SU-DHL-6 (cell line): ENCODE results near the gene PADI3.
"Not testable (repeated sequence)": the region's sequence is repeated elsewhere in the genome, so short reads cannot be mapped to it uniquely, and the experiment has no call there.

Source experiments
- H2AFZ ChIP-seq: fragments of 200-600 bp; sonication (generic); 2 replicates; pipeline ENCODE4 v1.6.1; 2014; ENCODE audit warnings: low read depth, mild to moderate bottlenecking, moderate library complexity, mixed read lengths, antibody characterized with exemption, low read length; ENCODE audit not compliant: severe bottlenecking
- H3F3A ChIP-seq: fragments of 200-600 bp; shearing (Covaris generic); 2 replicates; pipeline ENCODE4 v1.6.0; 2016; ENCODE audit warnings: antibody characterized with exemption, mild to moderate bottlenecking; ENCODE audit not compliant: insufficient read depth
- H3K27ac ChIP-seq: fragments of 200-600 bp; sonication (generic); 2 replicates; pipeline ENCODE4 v1.5.1; 2016; ENCODE audit warnings: low read depth, mild to moderate bottlenecking, low read length, moderate library complexity, mixed read lengths
- H3K27me3 ChIP-seq: fragments of 200-600 bp; sonication (generic), shearing (Covaris generic); 2 replicates; pipeline ENCODE4 v1.6.0; 2014; ENCODE audit warnings: mild to moderate bottlenecking, low read length
- H3K36me3 ChIP-seq: fragments of 200-600 bp; sonication (generic); 2 replicates; pipeline ENCODE4 v1.6.1; 2014; ENCODE audit warnings: mild to moderate bottlenecking, low read length, mixed read lengths
- H3K4me2 ChIP-seq: fragments of 300-600, 200-600 bp; shearing (Covaris generic), sonication (generic); 2 replicates; pipeline ENCODE4 v1.6.0; 2014; ENCODE audit warnings: low read length, low read depth, mild to moderate bottlenecking; ENCODE audit not compliant: poor library complexity, severe bottlenecking
- H3K4me3 ChIP-seq: fragments of 200-600 bp; sonication (generic); 2 replicates; pipeline ENCODE4 v1.5.1; 2014; ENCODE audit warnings: antibody characterized with exemption, low read length, mild to moderate bottlenecking, mixed read lengths; ENCODE audit not compliant: insufficient read depth, poor library complexity, severe bottlenecking
- H3K79me2 ChIP-seq: fragments of 200-600 bp; sonication (generic); 2 replicates; pipeline ENCODE4 v1.6.1; 2014; ENCODE audit warnings: mild to moderate bottlenecking, low read length, moderate library complexity; ENCODE audit not compliant: insufficient read depth
- H3K9ac ChIP-seq: fragments of 200-600 bp; sonication (generic); 2 replicates; pipeline ENCODE4 v1.7.0; 2014; ENCODE audit warnings: mild to moderate bottlenecking, low read length
- H3K9me2 ChIP-seq: fragments of 200-600 bp; sonication (generic); replicated peaks from 2 replicates; pipeline ENCODE4 v1.6.1; 2014; ENCODE audit warnings: low read length; ENCODE audit not compliant: insufficient read depth
- H3K9me3 ChIP-seq: fragments of 200-600 bp; sonication (generic); 2 replicates; pipeline ENCODE4 v1.6.1; 2014; ENCODE audit warnings: low read length, mixed read lengths; ENCODE audit not compliant: insufficient read depth
- H4K20me1 ChIP-seq: fragments of 200-600 bp; sonication (generic); 2 replicates; pipeline ENCODE4 v1.6.1; 2014; ENCODE audit warnings: low read depth, mild to moderate bottlenecking, antibody characterized with exemption, low read length, moderate library complexity, mixed read lengths
- CTCF ChIP-seq: fragments of 200-600 bp; sonication (generic); IDR thresholded peaks from one replicate; pipeline ENCODE4 v1.5.1; 2017; ENCODE audit warnings: antibody characterized with exemption, mild to moderate bottlenecking, low read length, moderate library complexity; ENCODE audit not compliant: insufficient read depth, poor library complexity, severe bottlenecking
- EZH2phosphoT487 ChIP-seq: fragments of 200-600 bp; sonication (generic), shearing (Covaris generic); conservative IDR thresholded peaks from 2 replicates; pipeline ENCODE4 v1.6.1; 2018; ENCODE audit warnings: mild to moderate bottlenecking, antibody characterized with exemption, low read length, moderate library complexity, mixed read lengths

The PADI3 gene

DNA sequence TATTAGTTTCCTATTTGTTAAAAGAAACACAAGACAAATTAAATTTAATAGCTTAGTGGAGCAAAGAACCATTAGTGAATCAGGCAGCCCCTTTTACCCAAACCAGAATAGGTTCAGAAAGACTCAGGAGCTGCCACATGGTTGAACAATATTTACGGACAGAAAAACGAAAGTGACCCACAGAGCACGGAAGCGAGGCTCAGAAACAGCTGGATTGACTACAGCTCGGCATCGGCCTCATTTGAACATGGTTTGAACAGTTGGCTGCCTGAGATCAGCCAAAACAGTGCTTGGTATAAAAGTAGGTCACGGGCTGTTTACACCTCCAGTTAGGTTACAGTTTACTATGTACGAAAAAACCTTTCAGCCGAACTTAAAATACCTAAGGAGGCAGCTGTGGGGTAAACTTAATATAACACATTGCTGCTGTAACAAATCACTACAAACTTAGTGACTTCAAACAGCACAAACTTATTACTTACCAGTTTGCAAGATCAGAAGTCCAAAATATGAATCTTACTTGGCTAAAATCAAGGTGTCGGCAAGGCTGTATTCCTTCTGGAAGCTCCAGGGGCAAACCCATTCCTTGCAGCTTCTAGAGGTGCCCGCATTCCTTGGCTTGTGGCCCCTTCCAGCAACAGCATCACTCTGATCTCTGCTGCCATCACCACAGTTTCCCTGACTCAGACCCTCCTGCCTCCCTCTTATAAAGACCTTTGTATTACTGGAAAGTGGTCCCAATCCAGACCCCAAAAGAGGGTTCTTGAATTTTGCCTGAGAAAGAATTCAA lies 70.9 kb downstream of the PADI3 start:
- Histone ChIP-seq H3K4me2 (no peak overlapping the region), H3K9me3 (no peaks in the 10 kb centered on the region), H2AFZ (no peak overlapping the region), H4K20me1 (no peaks in the 10 kb centered on the region), H3F3A (no peaks in the 10 kb centered on the region), H3K79me2 (no peaks in the 10 kb centered on the region), H3K9me2 (no peaks in the 10 kb centered on the region), H3K36me3 (no peaks in the 10 kb centered on the region), H3K27me3 (no peaks in the 10 kb centered on the region), H3K4me3 (no peak overlapping the region), H3K27ac (no peak overlapping the region), H3K9ac (no peak overlapping the region)
- TF ChIP-seq CTCF (no peak), EZH2phosphoT487 (no peak)

DNA sequence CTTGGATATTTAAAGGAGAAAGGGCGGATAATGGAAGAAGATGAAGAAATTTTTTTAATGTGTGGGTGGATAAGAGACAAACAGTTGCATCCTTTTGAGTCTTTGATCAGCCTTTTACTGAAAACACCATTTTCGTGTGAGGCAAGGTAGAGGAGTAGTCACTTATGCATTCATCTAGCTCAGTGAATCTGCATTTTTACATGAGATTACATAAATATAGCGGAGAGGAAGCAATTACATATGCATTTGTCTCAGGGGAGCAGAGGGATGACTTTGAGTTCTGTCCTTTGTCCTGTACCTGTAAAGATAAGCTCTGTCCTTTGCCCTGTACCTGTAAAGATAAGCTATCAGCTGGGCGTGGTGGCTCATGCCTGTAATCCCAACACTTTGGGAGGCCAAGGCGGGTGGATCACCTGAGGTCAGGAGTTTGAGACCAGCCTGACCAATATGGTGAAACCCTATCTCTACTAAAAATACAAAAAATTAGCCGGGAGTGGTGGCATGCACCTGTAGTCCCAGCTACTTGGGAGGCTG lies 73.0 kb downstream of the PADI3 start:
- H4K20me1 ChIP-seq, H3K9ac ChIP-seq, H3K27ac ChIP-seq, H3K79me2 ChIP-seq, H3K36me3 ChIP-seq, H3K4me3 ChIP-seq, H3K9me3 ChIP-seq, H3K4me2 ChIP-seq, H2AFZ ChIP-seq, H3K9me2 ChIP-seq, H3K27me3 ChIP-seq, H3F3A ChIP-seq: not testable (repeated sequence)

GRCh38 chr1:17328855-17329254 lies 80.0 kb downstream of the PADI3 start:
- Histone ChIP-seq H3K9me3 (no peaks in the 10 kb centered on the region), H3K27me3 (no peaks in the 10 kb centered on the region), H3K4me2 (no peak overlapping the region), H3K9ac (no peak overlapping the region), H3F3A (no peaks in the 10 kb centered on the region), H2AFZ (no peak overlapping the region), H3K9me2 (no peaks in the 10 kb centered on the region), H4K20me1 (no peaks in the 10 kb centered on the region), H3K27ac (no peak overlapping the region), H3K36me3 (no peaks in the 10 kb centered on the region), H3K79me2 (no peaks in the 10 kb centered on the region), H3K4me3 (no peak overlapping the region)
- TF ChIP-seq CTCF: no peak
- no peak for TF ChIP-seq EZH2phosphoT487

GRCh38 chr1:17329610-17330009 lies 80.7 kb downstream of the PADI3 start:
- Histone ChIP-seq H3K4me3 (no peak overlapping the region), H3K36me3 (no peaks in the 10 kb centered on the region), H3K4me2 (no peak overlapping the region), H3K9me2 (no peaks in the 10 kb centered on the region), H4K20me1 (no peaks in the 10 kb centered on the region), H3K27me3 (no peaks in the 10 kb centered on the region), H2AFZ (no peak overlapping the region), H3K9me3 (no peaks in the 10 kb centered on the region), H3K27ac (no peak overlapping the region), H3F3A (no peaks in the 10 kb centered on the region), H3K9ac (no peak overlapping the region), H3K79me2 (no peaks in the 10 kb centered on the region)
- TF ChIP-seq CTCF: no peak
- TF ChIP-seq EZH2phosphoT487: no peak
